GM13976 (cell line): Measurements from ENCODE around the gene ADGRG6.

ENCODE experiments used
- DNase-seq: peaks from one replicate; pipeline ENCODE4 v3.0.0; 2012; ENCODE audit warnings: low spot score
- in situ Hi-C: fragments of 300-500 bp; cut with MboI; formaldehyde crosslinking; loops from one replicate; pipeline ENCODE4 v1.12.0; 2022; ENCODE audit warnings: low sequenced_read_pairs, mixed read lengths, inconsistent platforms; ENCODE audit not compliant: unreplicated experiment
- TF ChIP-seq, protein P1 (sequence below): IDR thresholded peaks from 2 replicates; pipeline ENCODE4 v1.5.1; 2012; ENCODE audit warnings: borderline replicate concordance, mild to moderate bottlenecking; ENCODE audit not compliant: insufficient read depth; ENCODE audit errors: extremely low read depth, missing control alignments, control extremely low read depth

Gene ADGRG6

GRCh38 chr6:142438898-142439297, 137.1 kb downstream of the ADGRG6 start:
- in situ Hi-C loops = no loop called here
- TF ChIP-seq, protein P1, sequence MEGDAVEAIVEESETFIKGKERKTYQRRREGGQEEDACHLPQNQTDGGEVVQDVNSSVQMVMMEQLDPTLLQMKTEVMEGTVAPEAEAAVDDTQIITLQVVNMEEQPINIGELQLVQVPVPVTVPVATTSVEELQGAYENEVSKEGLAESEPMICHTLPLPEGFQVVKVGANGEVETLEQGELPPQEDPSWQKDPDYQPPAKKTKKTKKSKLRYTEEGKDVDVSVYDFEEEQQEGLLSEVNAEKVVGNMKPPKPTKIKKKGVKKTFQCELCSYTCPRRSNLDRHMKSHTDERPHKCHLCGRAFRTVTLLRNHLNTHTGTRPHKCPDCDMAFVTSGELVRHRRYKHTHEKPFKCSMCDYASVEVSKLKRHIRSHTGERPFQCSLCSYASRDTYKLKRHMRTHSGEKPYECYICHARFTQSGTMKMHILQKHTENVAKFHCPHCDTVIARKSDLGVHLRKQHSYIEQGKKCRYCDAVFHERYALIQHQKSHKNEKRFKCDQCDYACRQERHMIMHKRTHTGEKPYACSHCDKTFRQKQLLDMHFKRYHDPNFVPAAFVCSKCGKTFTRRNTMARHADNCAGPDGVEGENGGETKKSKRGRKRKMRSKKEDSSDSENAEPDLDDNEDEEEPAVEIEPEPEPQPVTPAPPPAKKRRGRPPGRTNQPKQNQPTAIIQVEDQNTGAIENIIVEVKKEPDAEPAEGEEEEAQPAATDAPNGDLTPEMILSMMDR = no peak
- DNase-seq = no peak

- in situ Hi-C loops = no loop called here
- DNase-seq = no peak
- TF ChIP-seq, protein P1 = no peak
Observed at GRCh38 chr6:142440600-142441293, 138.9 kb downstream of the ADGRG6 start.

DNA sequence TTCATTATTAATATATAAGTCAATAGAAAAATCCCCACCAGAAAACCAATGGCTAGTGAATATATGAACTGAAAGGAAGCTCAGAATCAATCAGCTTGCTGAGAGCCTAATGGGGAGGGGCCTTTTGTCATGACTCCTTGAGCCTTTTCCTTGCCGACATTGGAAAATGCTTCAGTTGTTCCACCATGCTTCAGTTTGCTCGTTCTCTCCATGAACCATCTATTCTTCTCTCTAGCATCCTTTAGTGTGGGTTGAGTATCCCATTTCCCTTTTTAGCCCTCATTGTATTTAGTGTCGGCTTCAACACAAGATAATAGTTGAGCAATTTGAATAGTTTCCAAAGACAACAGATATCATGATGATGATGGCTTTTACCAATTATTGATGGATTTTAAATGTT, 139.9 kb downstream of the ADGRG6 start:
- no peak for DNase-seq
- in situ Hi-C loops = no loop called here
- TF ChIP-seq, protein P1 = no peak

GRCh38 chr6:142443102-142443501, 141.3 kb downstream of the ADGRG6 start:
- DNase-seq = no peak
- in situ Hi-C loops = no loop called here
- TF ChIP-seq, protein P1 = no peak

- TF ChIP-seq, protein P1 = no peak
- DNase-seq = no peak
- in situ Hi-C loops = no loop called here
Observed at GRCh38 chr6:142443532-142443931, 141.7 kb downstream of the ADGRG6 start.

- in situ Hi-C loops = no loop called here
- no peak for DNase-seq
- TF ChIP-seq, protein P1 = no peak
Observed at GRCh38 chr6:142444376-142444775, 142.6 kb downstream of the ADGRG6 start.

- in situ Hi-C loops = no loop called here
- no peak for DNase-seq
- TF ChIP-seq, protein P1 = no peak
Observed at GRCh38 chr6:142444881-142445301, 143.1 kb downstream of the ADGRG6 start.
